H1 (cell line): ENCODE data around the gene TRPM6. TPM values are rescaled to one million over a fixed set of nuclear protein-coding genes. Genes with fewer than 3 reads are reported as not detected.

Source experiments
- BCL11A ChIP-seq, 2 experiments: IDR thresholded peaks; one replicate each; pipeline ENCODE4 v1.6.1; 2011; ENCODE audit warnings: low read depth in 2 of 2, low read length in 2 of 2, mild to moderate bottlenecking in 2 of 2
- CREB1 ChIP-seq: IDR thresholded peaks from 2 replicates; pipeline ENCODE4 v1.6.1; 2012; ENCODE audit warnings: inconsistent platforms
- JUND ChIP-seq: IDR thresholded peaks from 2 replicates; pipeline ENCODE4 v1.6.1; 2011; ENCODE audit warnings: mild to moderate bottlenecking, improper control_type of control experiment, low read length
- KDM4A ChIP-seq: IDR thresholded peaks from one replicate; pipeline ENCODE4 v1.7.1; 2012; ENCODE audit warnings: low read depth, mild to moderate bottlenecking, moderate library complexity, low read length, inconsistent platforms; ENCODE audit not compliant: severe bottlenecking
- SP4 ChIP-seq: IDR thresholded peaks from 2 replicates; pipeline ENCODE4 v1.6.1; 2012; ENCODE audit warnings: low read length, inconsistent platforms
- polyA plus RNA-seq, 7 experiments: library from polyadenylated mRNA; depleted of rRNA in 3 of 7; stranded (reverse) in 5 of 7; unstranded in 2 of 7; fragments of >200 nt in 5 of 7; fragments of 200-250 nt in 2 of 7; gene quantifications; 1 replicate in 5 of 7; 2 replicates in 1 of 7; 4 replicates in 1 of 7; pipeline versions ENCODE4 v1.2.1 to v1.2.3, GENCODE V29; 2011 to 2013; ENCODE audit warnings: missing spikeins in 2 of 7, mixed read lengths in 2 of 7
- total RNA-seq: library from RNA; stranded (reverse); fragmentation: NEBNext Ultra II Directional; extraction: Animal tissue kit (Norgen Biotek cat#: 25700); gene quantifications from 2 replicates; pipeline ENCODE4 v1.2.1, GENCODE V29; 2021
- TF ChIP-seq, protein P1 (sequence below), 3 experiments: IDR thresholded peaks; 1 replicate in 2 of 3; 2 replicates in 1 of 3; pipeline versions ENCODE4 v1.5.1 to v1.6.1; 2011; ENCODE audit warnings: low read length in 3 of 3, mild to moderate bottlenecking in 3 of 3, inconsistent platforms in 2 of 3, low read depth in 1 of 3, moderate library complexity in 1 of 3; ENCODE audit not compliant: insufficient read depth in 1 of 3; ENCODE audit errors: control extremely low read depth in 1 of 3
- TF ChIP-seq, protein P2 (sequence below): IDR thresholded peaks from 2 replicates; pipeline ENCODE4 v1.6.1; 2011; ENCODE audit warnings: low read length, improper control_type of control experiment

TRPM6 gene
- total and polyA plus RNA-seq, 2 of the 8 experiments (the other 6 are each of a cell fraction or from before 2014, with no cell fraction given), result 0.45 to 1.5 TPM

DNA sequence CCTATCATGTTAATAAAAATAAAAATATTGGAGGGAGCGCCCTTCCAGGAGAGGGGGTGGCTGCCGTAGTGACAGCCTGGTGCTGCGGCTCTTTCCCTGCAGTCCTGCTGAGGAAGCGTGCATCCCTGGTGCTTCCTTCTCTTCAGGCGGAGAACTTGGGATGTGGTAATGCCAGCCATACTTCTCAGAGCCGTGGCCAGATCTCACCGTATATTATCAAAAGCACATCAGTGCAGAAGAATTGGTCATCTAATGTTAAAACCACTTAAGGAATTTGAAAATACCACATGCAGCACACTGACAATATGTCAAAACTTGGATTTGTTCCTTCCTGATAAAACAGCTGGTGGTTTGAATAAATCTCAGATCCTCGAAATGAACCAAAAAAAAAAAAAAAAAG is 47.3 kb upstream of the TRPM6 start (continued):
- TF ChIP-seq, protein P1, sequence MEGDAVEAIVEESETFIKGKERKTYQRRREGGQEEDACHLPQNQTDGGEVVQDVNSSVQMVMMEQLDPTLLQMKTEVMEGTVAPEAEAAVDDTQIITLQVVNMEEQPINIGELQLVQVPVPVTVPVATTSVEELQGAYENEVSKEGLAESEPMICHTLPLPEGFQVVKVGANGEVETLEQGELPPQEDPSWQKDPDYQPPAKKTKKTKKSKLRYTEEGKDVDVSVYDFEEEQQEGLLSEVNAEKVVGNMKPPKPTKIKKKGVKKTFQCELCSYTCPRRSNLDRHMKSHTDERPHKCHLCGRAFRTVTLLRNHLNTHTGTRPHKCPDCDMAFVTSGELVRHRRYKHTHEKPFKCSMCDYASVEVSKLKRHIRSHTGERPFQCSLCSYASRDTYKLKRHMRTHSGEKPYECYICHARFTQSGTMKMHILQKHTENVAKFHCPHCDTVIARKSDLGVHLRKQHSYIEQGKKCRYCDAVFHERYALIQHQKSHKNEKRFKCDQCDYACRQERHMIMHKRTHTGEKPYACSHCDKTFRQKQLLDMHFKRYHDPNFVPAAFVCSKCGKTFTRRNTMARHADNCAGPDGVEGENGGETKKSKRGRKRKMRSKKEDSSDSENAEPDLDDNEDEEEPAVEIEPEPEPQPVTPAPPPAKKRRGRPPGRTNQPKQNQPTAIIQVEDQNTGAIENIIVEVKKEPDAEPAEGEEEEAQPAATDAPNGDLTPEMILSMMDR (IDR thresholded peaks at IDR 0.05; ENCODE audit: control extremely low read depth in 1 of 3, insufficient read depth in 1 of 3, low read depth in 1 of 3, low read length in 3 of 3), result no peak
- no peak for TF ChIP-seq KDM4A
- TF ChIP-seq SP4, result no peak
- no peak for TF ChIP-seq JUND
- TF ChIP-seq, protein P2, sequence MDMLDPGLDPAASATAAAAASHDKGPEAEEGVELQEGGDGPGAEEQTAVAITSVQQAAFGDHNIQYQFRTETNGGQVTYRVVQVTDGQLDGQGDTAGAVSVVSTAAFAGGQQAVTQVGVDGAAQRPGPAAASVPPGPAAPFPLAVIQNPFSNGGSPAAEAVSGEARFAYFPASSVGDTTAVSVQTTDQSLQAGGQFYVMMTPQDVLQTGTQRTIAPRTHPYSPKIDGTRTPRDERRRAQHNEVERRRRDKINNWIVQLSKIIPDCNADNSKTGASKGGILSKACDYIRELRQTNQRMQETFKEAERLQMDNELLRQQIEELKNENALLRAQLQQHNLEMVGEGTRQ, result no peak
- TF ChIP-seq CREB1, result no peak
- TF ChIP-seq BCL11A (IDR thresholded peaks at IDR 0.05; ENCODE audit: low read depth in 2 of 2, low read length in 2 of 2), result no peak
- TF ChIP-seq, all 59 proteins: peak for 0
